H1 (cell line): ENCODE data around the gene PRPF6. TPM values are rescaled to one million over a fixed set of nuclear protein-coding genes. Genes with fewer than 3 reads are reported as not detected.
A peak's percentile ranks its signal among the peaks of the same experiment; 100 is the strongest.

ENCODE experiments used
- CHD1 ChIP-seq: IDR thresholded peaks from 2 replicates; pipeline ENCODE4 v1.6.1; 2012; ENCODE audit warnings: low read depth, low read length, improper control_type of control experiment
- CHD2 ChIP-seq: IDR thresholded peaks from 2 replicates; pipeline ENCODE4 v1.6.1; 2012; ENCODE audit warnings: low read length, improper control_type of control experiment
- CTBP2 ChIP-seq: IDR thresholded peaks from 2 replicates; pipeline ENCODE4 v1.7.0; 2011; ENCODE audit warnings: borderline replicate concordance, mild to moderate bottlenecking, moderate library complexity, mixed read lengths, low read length; ENCODE audit not compliant: insufficient read depth, insufficient read length
- EZH2 ChIP-seq: fragments of 200-600 bp; sonication (generic); IDR thresholded peaks from 2 replicates; pipeline ENCODE4 v1.7.1; 2012; ENCODE audit warnings: low read depth, mild to moderate bottlenecking, moderate library complexity, low read length, inconsistent platforms; ENCODE audit not compliant: severe bottlenecking
- KDM4A ChIP-seq: IDR thresholded peaks from one replicate; pipeline ENCODE4 v1.7.1; 2012; ENCODE audit warnings: low read depth, mild to moderate bottlenecking, moderate library complexity, low read length, inconsistent platforms; ENCODE audit not compliant: severe bottlenecking
- PHF8 ChIP-seq: fragments of 200-600 bp; sonication (generic); conservative IDR thresholded peaks from 2 replicates; pipeline ENCODE4 v1.7.1; 2012; ENCODE audit warnings: low read depth, mild to moderate bottlenecking, inconsistent platforms, low read length, moderate library complexity
- SRF ChIP-seq: IDR thresholded peaks from 2 replicates; pipeline ENCODE4 v1.6.1; 2011; ENCODE audit warnings: mild to moderate bottlenecking, low read depth, low read length, moderate library complexity
- SUZ12 ChIP-seq: fragments of 200-600 bp; sonication (generic); IDR thresholded peaks from 2 replicates; pipeline ENCODE4 v1.6.1; 2012; ENCODE audit warnings: mild to moderate bottlenecking, inconsistent platforms, low read length, moderate library complexity, mixed read lengths
- polyA plus RNA-seq, 7 experiments: library from polyadenylated mRNA; depleted of rRNA in 3 of 7; stranded (reverse) in 5 of 7; unstranded in 2 of 7; fragments of >200 nt in 5 of 7; fragments of 200-250 nt in 2 of 7; gene quantifications; 1 replicate in 5 of 7; 2 replicates in 1 of 7; 4 replicates in 1 of 7; pipeline versions ENCODE4 v1.2.1 to v1.2.3, GENCODE V29; 2011 to 2013; ENCODE audit warnings: missing spikeins in 2 of 7, mixed read lengths in 2 of 7
- total RNA-seq: library from RNA; stranded (reverse); fragmentation: NEBNext Ultra II Directional; extraction: Animal tissue kit (Norgen Biotek cat#: 25700); gene quantifications from 2 replicates; pipeline ENCODE4 v1.2.1, GENCODE V29; 2021
- TF ChIP-seq, protein P1 (sequence below): IDR thresholded peaks from 2 replicates; pipeline ENCODE4 v1.6.1; 2012; ENCODE audit warnings: inconsistent platforms
- TF ChIP-seq, protein P2 (sequence below): IDR thresholded peaks from 2 replicates; pipeline ENCODE4 v1.6.1; 2012; ENCODE audit warnings: inconsistent platforms

Gene PRPF6
- total and polyA plus RNA-seq, 2 of the 8 experiments (the other 6 are each of a cell fraction or from before 2014, with no cell fraction given), result 27.9 to 76.9 TPM

DNA sequence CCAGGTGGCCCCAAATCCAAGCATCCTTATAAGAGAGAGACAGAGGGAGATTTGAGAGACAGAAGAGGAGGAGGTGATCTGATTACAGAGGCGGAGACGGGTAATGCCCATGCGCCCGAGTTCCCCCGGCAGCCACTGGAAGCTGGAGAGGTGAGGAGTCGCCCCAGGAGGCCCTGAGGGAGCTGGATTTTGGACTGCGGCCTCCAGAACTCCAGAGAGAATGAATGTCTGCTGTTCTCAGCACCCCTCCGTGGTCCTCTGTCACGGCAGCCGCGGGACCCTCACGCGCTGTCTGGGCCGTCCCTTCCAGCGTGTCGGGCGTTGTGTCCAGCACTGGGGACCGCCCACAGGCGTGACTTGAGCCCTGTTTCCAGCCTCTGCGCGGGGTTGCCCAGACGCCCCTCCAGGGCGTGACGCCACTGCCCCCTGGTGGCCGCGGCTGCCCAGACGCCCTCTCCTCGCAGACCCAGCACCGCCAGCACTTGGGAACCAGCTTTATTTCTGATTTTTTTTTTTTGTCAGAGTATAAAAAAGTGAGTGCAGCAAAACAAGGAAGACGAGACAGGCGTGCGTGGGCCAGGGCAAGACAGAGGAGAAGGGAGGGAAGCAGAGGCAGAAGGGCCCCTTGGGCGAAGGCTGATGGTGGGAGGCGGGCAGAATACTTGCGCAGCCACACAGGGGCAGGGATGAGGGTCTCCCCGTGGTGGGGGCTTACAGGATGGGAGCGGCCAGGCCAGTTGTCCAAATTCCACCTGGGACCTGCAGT lies 7.1 kb upstream of the PRPF6 start (continued):
- TF ChIP-seq CHD1, result no peak
- TF ChIP-seq SRF, result no peak
- 0 out of 2 replicates have a peak, but pooled peaks have one; percentile 26 for TF ChIP-seq CHD2
- TF ChIP-seq SUZ12, result no peak
- peak; percentile 60 for TF ChIP-seq CTBP2
- TF ChIP-seq, protein P1, sequence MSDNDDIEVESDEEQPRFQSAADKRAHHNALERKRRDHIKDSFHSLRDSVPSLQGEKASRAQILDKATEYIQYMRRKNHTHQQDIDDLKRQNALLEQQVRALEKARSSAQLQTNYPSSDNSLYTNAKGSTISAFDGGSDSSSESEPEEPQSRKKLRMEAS, result peak; percentile 50
- peak; percentile 60 for TF ChIP-seq KDM4A
- peak; percentile 29 for TF ChIP-seq EZH2
- TF ChIP-seq PHF8, result 0 out of 2 replicates have a peak, but pooled peaks have one; percentile 14
- TF ChIP-seq, protein P2, sequence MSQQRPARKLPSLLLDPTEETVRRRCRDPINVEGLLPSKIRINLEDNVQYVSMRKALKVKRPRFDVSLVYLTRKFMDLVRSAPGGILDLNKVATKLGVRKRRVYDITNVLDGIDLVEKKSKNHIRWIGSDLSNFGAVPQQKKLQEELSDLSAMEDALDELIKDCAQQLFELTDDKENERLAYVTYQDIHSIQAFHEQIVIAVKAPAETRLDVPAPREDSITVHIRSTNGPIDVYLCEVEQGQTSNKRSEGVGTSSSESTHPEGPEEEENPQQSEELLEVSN, result 0 out of 2 replicates have a peak, but pooled peaks have one; percentile 47
